IMR-90 (cell line): ENCODE measurements around the gene MTA2. TPM values are rescaled to one million over a fixed set of nuclear protein-coding genes. Genes with fewer than 3 reads are reported as not detected.

Experiments
- ATAC-seq: fragments of 200-7000 bp; cut with Tn5 transposase; 2 replicates; pipeline ENCODE4 v1.9.1; 2020; ENCODE audit warnings: low read depth, mild to moderate bottlenecking, moderate library complexity
- BruUV-seq: library from RNA; stranded (reverse); fragments of 400-500 nt; replicated peaks from 2 replicates; lab custom pipeline; 2021; lab: Mats Ljungman, UMichigan
- CTCF ChIA-PET: fragments of 300-600 bp; formaldehyde crosslinking; extraction: SDS; loops from one replicate; lab custom pipeline; 2021; ENCODE audit warnings: antibody characterized with exemption; lab: Yijun Ruan, JAX
- POLR2A ChIA-PET: fragments of 300-600 bp; sonication (Branson Sonifier 250); formaldehyde crosslinking; loops from one replicate; lab custom pipeline; 2022; ENCODE audit warnings: antibody characterized with exemption; ENCODE audit not compliant: unreplicated experiment; lab: Charles Lee
- DNase-seq: peaks from one replicate; pipeline ENCODE4 v3.0.0; 2013
- H2AFZ ChIP-seq: replicated peaks from 2 replicates; pipeline ENCODE3; 2013; ENCODE audit warnings: low read length, mild to moderate bottlenecking; ENCODE audit not compliant: poor library complexity
- H2AK5ac ChIP-seq: 2 replicates; pipeline ENCODE4 v1.6.1; 2013; ENCODE audit warnings: low read depth, low read length, inconsistent platforms
- H2AK9ac ChIP-seq: replicated peaks from 2 replicates; pipeline ENCODE3; 2013; ENCODE audit warnings: mild to moderate bottlenecking, low read depth, low read length, moderate library complexity; ENCODE audit not compliant: poor library complexity
- H2BK120ac ChIP-seq: 2 replicates; pipeline ENCODE4 v1.6.1; 2013; ENCODE audit warnings: low read depth, low read length, inconsistent platforms
- H2BK15ac ChIP-seq: 3 replicates; pipeline ENCODE4 v1.6.1; 2013; ENCODE audit warnings: low read depth, low read length, inconsistent platforms
- H2BK20ac ChIP-seq: 2 replicates; pipeline ENCODE4 v1.6.1; 2013; ENCODE audit warnings: low read depth, mild to moderate bottlenecking, inconsistent platforms, low read length, moderate library complexity
- H2BK5ac ChIP-seq: 2 replicates; pipeline ENCODE4 v1.6.1; 2013; ENCODE audit warnings: mild to moderate bottlenecking, low read depth, low read length, inconsistent platforms; ENCODE audit not compliant: poor library complexity, severe bottlenecking
- H3K14ac ChIP-seq: replicated peaks from 2 replicates; pipeline ENCODE4 v1.6.1; 2013; ENCODE audit warnings: low read depth, low read length, inconsistent platforms
- H3K18ac ChIP-seq: 2 replicates; pipeline ENCODE4 v1.6.1; 2013; ENCODE audit warnings: low read depth, low read length, control low read depth
- H3K23ac ChIP-seq: 2 replicates; pipeline ENCODE4 v1.6.1; 2013; ENCODE audit warnings: low read depth, low read length, inconsistent platforms
- H3K27ac ChIP-seq: 2 replicates; pipeline ENCODE4 v1.5.1; 2013; ENCODE audit warnings: mild to moderate bottlenecking, control low read depth, low read length; ENCODE audit not compliant: insufficient read depth
- H3K27me3 ChIP-seq: 2 replicates; pipeline ENCODE4 v1.6.1; 2013; ENCODE audit warnings: low read length; ENCODE audit not compliant: control insufficient read depth, insufficient read depth
- H3K36me3 ChIP-seq: 2 replicates; pipeline ENCODE4 v1.6.1; 2013; ENCODE audit warnings: low read length, mixed read lengths; ENCODE audit not compliant: control insufficient read depth, insufficient read depth
- H3K4ac ChIP-seq: 2 replicates; pipeline ENCODE4 v1.6.1; 2013; ENCODE audit warnings: low read depth, low read length, inconsistent platforms
- H3K4me1 ChIP-seq: 2 replicates; pipeline ENCODE4 v1.6.1; 2013; ENCODE audit warnings: low read length, mixed read lengths; ENCODE audit not compliant: control insufficient read depth, insufficient read depth
- H3K4me2 ChIP-seq: 2 replicates; pipeline ENCODE4 v1.6.1; 2013; ENCODE audit warnings: low read depth, mild to moderate bottlenecking, control low read depth, low read length, moderate library complexity
- H3K4me3 ChIP-seq: 2 replicates; pipeline ENCODE4 v1.5.1; 2013; ENCODE audit warnings: low read depth, mild to moderate bottlenecking, control low read depth, low read length, moderate library complexity; ENCODE audit not compliant: insufficient read depth
- H3K56ac ChIP-seq: 2 replicates; pipeline ENCODE4 v1.6.1; 2013; ENCODE audit warnings: low read length, inconsistent platforms; ENCODE audit not compliant: insufficient read depth; ENCODE audit errors: extremely low read depth
- H3K79me1 ChIP-seq, 2 experiments: 2 replicates each; pipeline ENCODE4 v1.6.1; 2013; ENCODE audit warnings: low read length in 2 of 2, inconsistent platforms in 1 of 2, low read depth in 1 of 2
- H3K9ac ChIP-seq: 2 replicates; pipeline ENCODE4 v1.6.1; 2013; ENCODE audit warnings: low read depth, low read length, control low read depth
- H3K9me1 ChIP-seq: 2 replicates; pipeline ENCODE4 v1.6.1; 2013; ENCODE audit warnings: low read length, inconsistent platforms; ENCODE audit not compliant: insufficient read depth
- H3K9me3 ChIP-seq: 2 replicates; pipeline ENCODE4 v1.6.1; 2013; ENCODE audit warnings: low read length; ENCODE audit not compliant: control insufficient read depth, insufficient read depth
- H4K20me1 ChIP-seq: 2 replicates; pipeline ENCODE4 v1.6.1; 2013; ENCODE audit warnings: low read length, inconsistent platforms; ENCODE audit not compliant: insufficient read depth
- H4K5ac ChIP-seq: 2 replicates; pipeline ENCODE4 v1.6.1; 2013; ENCODE audit warnings: mild to moderate bottlenecking, low read depth, low read length, control low read depth
- H4K8ac ChIP-seq, 2 experiments: 2 replicates each; pipeline ENCODE4 v1.6.1; 2013; ENCODE audit warnings: low read depth in 2 of 2, low read length in 2 of 2, control low read depth in 1 of 2, inconsistent platforms in 1 of 2
- H4K91ac ChIP-seq: 2 replicates; pipeline ENCODE4 v1.6.1; 2013; ENCODE audit warnings: low read depth, low read length, inconsistent platforms; ENCODE audit not compliant: insufficient read depth
- BHLHE40 ChIP-seq: fragments of 150-350 bp; IDR thresholded peaks from 2 replicates; pipeline ENCODE4 v1.6.1; 2016; ENCODE audit warnings: mild to moderate bottlenecking, low read depth, low read length
- CEBPB ChIP-seq: IDR thresholded peaks from 2 replicates; pipeline ENCODE4 v1.6.1; 2012; ENCODE audit warnings: low read depth, low read length, improper control_type of control experiment
- CHD1 ChIP-seq: IDR thresholded peaks from 2 replicates; pipeline ENCODE4 v1.6.1; 2012; ENCODE audit warnings: low read depth, low read length, improper control_type of control experiment
- ELK1 ChIP-seq: fragments of 150-350 bp; IDR thresholded peaks from 2 replicates; pipeline ENCODE4 v1.6.1; 2016; ENCODE audit warnings: low read depth, mild to moderate bottlenecking, low read length, moderate library complexity, borderline replicate concordance
- FOS ChIP-seq: fragments of 150-350 bp; IDR thresholded peaks from 2 replicates; pipeline ENCODE4 v1.6.1; 2016; ENCODE audit warnings: low read depth, low read length
- MAFK ChIP-seq: IDR thresholded peaks from 2 replicates; pipeline ENCODE4 v1.6.1; 2012; ENCODE audit warnings: low read depth, low read length, improper control_type of control experiment
- MAZ ChIP-seq: IDR thresholded peaks from 2 replicates; pipeline ENCODE4 v1.6.1; 2012; ENCODE audit warnings: low read depth, mild to moderate bottlenecking, low read length, improper control_type of control experiment, moderate library complexity, borderline replicate concordance
- MXI1 ChIP-seq: IDR thresholded peaks from 2 replicates; pipeline ENCODE4 v1.6.1; 2012; ENCODE audit warnings: low read depth, mild to moderate bottlenecking, low read length, moderate library complexity, borderline replicate concordance
- NFE2L2 ChIP-seq: fragments of 150-350 bp; IDR thresholded peaks from 2 replicates; pipeline ENCODE4 v1.6.1; 2016; ENCODE audit warnings: low read depth, mild to moderate bottlenecking, low read length
- POLR2A ChIP-seq: IDR thresholded peaks from 2 replicates; pipeline ENCODE4 v1.6.1; 2012; ENCODE audit warnings: mild to moderate bottlenecking, low read depth, low read length
- RAD21 ChIP-seq: IDR thresholded peaks from 2 replicates; pipeline ENCODE4 v1.6.1; 2012; ENCODE audit warnings: low read length, improper control_type of control experiment
- RCOR1 ChIP-seq: IDR thresholded peaks from 2 replicates; pipeline ENCODE4 v1.6.1; 2012; ENCODE audit warnings: mild to moderate bottlenecking, low read length, improper control_type of control experiment; ENCODE audit not compliant: insufficient replicate concordance
- RFX5 ChIP-seq: IDR thresholded peaks from 2 replicates; pipeline ENCODE4 v1.8.0; 2012; ENCODE audit warnings: low read depth, mild to moderate bottlenecking, low read length, moderate library complexity
- SMC3 ChIP-seq: fragments of 150-350 bp; IDR thresholded peaks from 2 replicates; pipeline ENCODE4 v1.6.1; 2016; ENCODE audit warnings: low read depth, mild to moderate bottlenecking, antibody characterized with exemption, low read length, moderate library complexity
- WGBS, 2 experiments: methylation state at CpG; one replicate each; pipeline versions ENCODE4 v1.1.5 to v1.1.7; 2013; ENCODE audit warnings: missing lambda C conversion rate in 2 of 2; ENCODE audit not compliant: insufficient read length in 1 of 2; ENCODE audit errors: extremely low coverage in 2 of 2; 5-methylcytosine and 5-hydroxymethylcytosine counted together
- dilution Hi-C: fragments of 300-500 bp; cut with HindIII; formaldehyde crosslinking; loops from one replicate; pipeline ENCODE4 v1.14.3; 2018; ENCODE audit warnings: low sequenced_read_pairs; ENCODE audit not compliant: unreplicated experiment
- in situ Hi-C: fragments of 300-500 bp; cut with MboI; formaldehyde crosslinking; loops from 3 replicates; pipeline ENCODE4 v1.14.3; 2019; ENCODE audit warnings: low sequenced_read_pairs, inconsistent platforms, mixed read lengths
- intact Hi-C: fragments of 100-400 bp; cut with micrococcal nuclease; formaldehyde crosslinking; loops from 2 replicates; pipeline ENCODE4 v1.10.0; 2022
- polyA plus RNA-seq, 3 experiments: library from polyadenylated mRNA; depleted of rRNA; stranded (reverse); fragments of >200 nt; gene quantifications; 2 replicates each; pipeline ENCODE4 v1.2.3, GENCODE V29; 2012; ENCODE audit warnings: low replicate concordance in 1 of 3
- total RNA-seq: library from RNA; depleted of rRNA; stranded (reverse); fragments of >200 nt; gene quantifications from 2 replicates; pipeline ENCODE4 v1.2.3, GENCODE V29; 2012
- TF ChIP-seq, protein P1 (sequence below): fragments of 150-350 bp; IDR thresholded peaks from 2 replicates; pipeline ENCODE4 v1.6.1; 2017; ENCODE audit warnings: mild to moderate bottlenecking, antibody characterized with exemption, low read length, low read depth
- TF ChIP-seq, protein P2 (sequence below): conservative IDR thresholded peaks from 2 replicates; pipeline ENCODE4 v1.5.1; 2012; ENCODE audit warnings: mild to moderate bottlenecking, low read depth, low read length, improper control_type of control experiment

MTA2 gene
- total and polyA plus RNA-seq, 2 of the 4 experiments (the other 2 are of a cell fraction): 34.8 to 136 TPM

DNA sequence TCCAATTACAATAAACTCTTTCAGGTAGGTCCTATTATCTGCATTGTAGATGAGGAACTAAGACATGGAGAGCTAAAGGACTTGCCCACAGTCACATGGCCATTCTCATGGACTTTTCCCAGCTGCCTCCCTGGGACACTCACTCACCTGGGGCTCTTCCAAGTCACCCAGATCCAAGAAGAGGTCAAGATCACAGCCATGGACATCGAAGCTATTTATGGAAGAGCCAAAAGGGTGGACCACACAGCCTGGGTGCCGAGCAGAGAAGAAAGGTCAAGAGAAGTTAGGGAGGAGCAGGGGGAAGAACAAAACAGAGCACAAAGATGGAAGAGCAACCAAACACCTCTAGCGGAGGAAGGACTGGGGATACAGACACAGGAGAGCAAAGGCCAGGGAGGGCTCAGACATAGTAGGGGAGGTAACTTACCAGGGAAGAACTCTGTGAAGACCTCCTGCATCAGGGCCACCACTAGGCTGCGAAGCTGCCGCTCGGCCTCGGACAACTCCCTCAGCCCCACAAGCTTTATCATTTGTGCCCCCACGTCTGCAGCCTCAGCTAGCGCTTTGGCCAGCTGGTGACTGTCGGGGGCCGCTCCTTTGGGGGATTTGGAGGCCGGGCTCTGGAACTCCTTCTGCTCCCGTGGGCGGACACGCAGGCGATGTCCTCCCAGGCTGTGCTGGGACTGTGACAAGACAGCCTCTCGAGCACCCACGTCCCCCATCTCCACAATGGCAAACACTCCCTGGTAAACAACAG is 20.5 kb downstream of the MTA2 start:
- ChIA-PET POLR2A (no interaction called here), CTCF (no interaction called here)
- Histone ChIP-seq H2BK15ac (no peak overlapping the region), H3K14ac (no peak overlapping the region), H2BK20ac (no peak overlapping the region), H3K27ac (no peak overlapping the region), H2AFZ (no peak overlapping the region), H4K8ac (no peak overlapping the region), H3K36me3 (peaks cover 37% of the 10 kb centered on the region), H3K4ac (no peak overlapping the region), H2BK5ac (no peak overlapping the region), H2AK5ac (no peak overlapping the region), H3K9me1 (0 out of 2 replicates have a peak, but pooled peaks cover 3% of the 10 kb centered on the region), H4K20me1 (no peaks in the 10 kb centered on the region), H3K79me1 (peaks cover 4 to 35% of the 10 kb centered on the region in 2 experiments; a peak in 3 of 4 replicates), H2BK120ac (no peak overlapping the region), H4K91ac (no peak overlapping the region), H3K23ac (no peak overlapping the region), H3K56ac (no peak overlapping the region), H3K18ac (no peak overlapping the region), H3K4me1 (no peaks in the 10 kb centered on the region), H3K4me3 (no peak overlapping the region), H2AK9ac (no peak overlapping the region), H3K9me3 (no peaks in the 10 kb centered on the region), H3K4me2 (no peak overlapping the region), H3K9ac (no peak overlapping the region), H4K5ac (no peak overlapping the region), H3K27me3 (no peaks in the 10 kb centered on the region)
- DNase-seq: no peak
- dilution Hi-C loops (no loop called here), in situ Hi-C loops (no loop called here), intact Hi-C loops (no loop called here)
- TF ChIP-seq MAFK (no peak), ELK1 (no peak), FOS (no peak), SMC3 (no peak), RFX5 (no peak), MXI1 (no peak), MAZ (no peak), BHLHE40 (no peak), RAD21 (no peak), POLR2A (no peak), RCOR1 (no peak), CHD1 (no peak), CEBPB (no peak), NFE2L2 (no peak)
- TF ChIP-seq, protein P1, sequence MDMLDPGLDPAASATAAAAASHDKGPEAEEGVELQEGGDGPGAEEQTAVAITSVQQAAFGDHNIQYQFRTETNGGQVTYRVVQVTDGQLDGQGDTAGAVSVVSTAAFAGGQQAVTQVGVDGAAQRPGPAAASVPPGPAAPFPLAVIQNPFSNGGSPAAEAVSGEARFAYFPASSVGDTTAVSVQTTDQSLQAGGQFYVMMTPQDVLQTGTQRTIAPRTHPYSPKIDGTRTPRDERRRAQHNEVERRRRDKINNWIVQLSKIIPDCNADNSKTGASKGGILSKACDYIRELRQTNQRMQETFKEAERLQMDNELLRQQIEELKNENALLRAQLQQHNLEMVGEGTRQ: no peak
- TF ChIP-seq, protein P2, sequence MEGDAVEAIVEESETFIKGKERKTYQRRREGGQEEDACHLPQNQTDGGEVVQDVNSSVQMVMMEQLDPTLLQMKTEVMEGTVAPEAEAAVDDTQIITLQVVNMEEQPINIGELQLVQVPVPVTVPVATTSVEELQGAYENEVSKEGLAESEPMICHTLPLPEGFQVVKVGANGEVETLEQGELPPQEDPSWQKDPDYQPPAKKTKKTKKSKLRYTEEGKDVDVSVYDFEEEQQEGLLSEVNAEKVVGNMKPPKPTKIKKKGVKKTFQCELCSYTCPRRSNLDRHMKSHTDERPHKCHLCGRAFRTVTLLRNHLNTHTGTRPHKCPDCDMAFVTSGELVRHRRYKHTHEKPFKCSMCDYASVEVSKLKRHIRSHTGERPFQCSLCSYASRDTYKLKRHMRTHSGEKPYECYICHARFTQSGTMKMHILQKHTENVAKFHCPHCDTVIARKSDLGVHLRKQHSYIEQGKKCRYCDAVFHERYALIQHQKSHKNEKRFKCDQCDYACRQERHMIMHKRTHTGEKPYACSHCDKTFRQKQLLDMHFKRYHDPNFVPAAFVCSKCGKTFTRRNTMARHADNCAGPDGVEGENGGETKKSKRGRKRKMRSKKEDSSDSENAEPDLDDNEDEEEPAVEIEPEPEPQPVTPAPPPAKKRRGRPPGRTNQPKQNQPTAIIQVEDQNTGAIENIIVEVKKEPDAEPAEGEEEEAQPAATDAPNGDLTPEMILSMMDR: no peak
- WGBS, 2 experiments: 93% methylated on average over 6 of the region's 18 CpGs; no CpG with 5 or more reads in 1 of the 2 experiments
- ATAC-seq: no peak
- BruUV-seq: no TSS peak
